Astrocyte (in vitro differentiated cells and primary cell): Measurements from ENCODE around the gene ZNF283.

Experiments used
- EZH2 ChIP-seq: IDR thresholded peaks from 2 replicates; pipeline ENCODE4 v1.6.1; 2012; ENCODE audit warnings: mild to moderate bottlenecking, low read length, inconsistent platforms; ENCODE audit not compliant: insufficient read depth
- TF ChIP-seq, protein P1 (sequence below): IDR thresholded peaks from 2 replicates; pipeline ENCODE4 v1.5.1; 2011; ENCODE audit warnings: low read depth, mild to moderate bottlenecking, inconsistent platforms, low read length, moderate library complexity; ENCODE audit not compliant: insufficient read depth

DNA sequence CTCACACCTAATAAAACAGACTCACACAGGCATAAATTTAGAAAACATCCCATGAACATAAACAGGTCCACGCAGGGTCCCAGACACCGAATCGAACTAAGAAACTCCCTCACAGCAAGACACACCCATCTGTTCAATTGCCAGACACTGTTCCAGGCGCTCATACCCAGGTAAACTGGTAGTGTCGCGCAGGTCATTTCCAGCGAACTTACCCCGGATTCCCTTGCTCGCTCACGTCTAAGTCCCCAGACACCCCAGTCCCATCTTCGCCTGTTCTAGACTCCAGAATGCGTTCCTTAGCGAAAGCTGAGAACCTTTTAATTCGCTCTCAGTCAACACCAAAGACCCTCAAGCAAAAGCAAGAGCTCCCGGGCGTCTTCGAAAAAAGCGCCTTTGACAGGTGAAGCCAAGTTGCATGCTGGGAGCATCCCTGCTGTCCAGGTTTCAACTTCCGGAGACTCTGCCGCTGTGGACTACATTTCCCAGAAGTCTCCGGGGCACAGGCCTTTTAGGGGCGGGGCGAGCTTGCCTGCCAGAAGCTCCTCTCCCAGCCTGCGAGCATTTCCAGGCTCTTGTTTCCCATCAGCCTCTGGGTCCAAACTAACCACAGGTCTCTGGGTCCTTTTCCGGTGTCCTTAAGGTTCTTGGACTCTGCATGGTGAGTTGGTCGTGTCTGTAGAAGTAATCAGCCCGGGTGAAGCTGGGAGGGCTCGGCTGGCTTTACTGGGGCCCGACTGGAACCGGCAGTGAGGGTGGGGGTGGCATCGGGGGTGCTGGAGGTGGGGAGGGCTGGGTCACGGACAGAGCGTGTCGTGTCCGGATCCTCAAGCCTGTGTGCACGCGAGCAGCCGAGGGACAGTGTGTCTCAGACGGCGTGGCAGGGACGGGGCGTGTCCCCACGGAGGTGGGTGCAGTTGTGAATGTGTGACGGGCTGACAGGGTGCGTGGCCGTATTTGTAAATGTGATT, at the start of gene ZNF283:
- TF ChIP-seq, protein P1, sequence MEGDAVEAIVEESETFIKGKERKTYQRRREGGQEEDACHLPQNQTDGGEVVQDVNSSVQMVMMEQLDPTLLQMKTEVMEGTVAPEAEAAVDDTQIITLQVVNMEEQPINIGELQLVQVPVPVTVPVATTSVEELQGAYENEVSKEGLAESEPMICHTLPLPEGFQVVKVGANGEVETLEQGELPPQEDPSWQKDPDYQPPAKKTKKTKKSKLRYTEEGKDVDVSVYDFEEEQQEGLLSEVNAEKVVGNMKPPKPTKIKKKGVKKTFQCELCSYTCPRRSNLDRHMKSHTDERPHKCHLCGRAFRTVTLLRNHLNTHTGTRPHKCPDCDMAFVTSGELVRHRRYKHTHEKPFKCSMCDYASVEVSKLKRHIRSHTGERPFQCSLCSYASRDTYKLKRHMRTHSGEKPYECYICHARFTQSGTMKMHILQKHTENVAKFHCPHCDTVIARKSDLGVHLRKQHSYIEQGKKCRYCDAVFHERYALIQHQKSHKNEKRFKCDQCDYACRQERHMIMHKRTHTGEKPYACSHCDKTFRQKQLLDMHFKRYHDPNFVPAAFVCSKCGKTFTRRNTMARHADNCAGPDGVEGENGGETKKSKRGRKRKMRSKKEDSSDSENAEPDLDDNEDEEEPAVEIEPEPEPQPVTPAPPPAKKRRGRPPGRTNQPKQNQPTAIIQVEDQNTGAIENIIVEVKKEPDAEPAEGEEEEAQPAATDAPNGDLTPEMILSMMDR, result no peak
- no peak for TF ChIP-seq EZH2
